ENCODE measurements around the gene STT3A.

Gene STT3A

GRCh38 chr11:125670172-125670571 lies 77.5 kb downstream of the STT3A start:
- DNase-seq, result no peak

- DNase-seq, result no peak
Observed at GRCh38 chr11:125671561-125671960, 78.9 kb downstream of the STT3A start.
